ENCODE measurements around the gene LARP4B.
A peak's percentile ranks its signal among the peaks of the same experiment; 100 is the strongest.

LARP4B gene

GRCh38 chr10:807163-807957 lies 124.1 kb downstream of the LARP4B start:
- DNase-seq (ENCODE audit: low spot score), result no peak

GRCh38 chr10:806451-807162 lies 124.9 kb downstream of the LARP4B start:
- DNase-seq (ENCODE audit: low spot score), result no peak

GRCh38 chr10:805620-806305 lies 125.7 kb downstream of the LARP4B start:
- DNase-seq (ENCODE audit: low spot score), result no peak

- DNase-seq (ENCODE audit: low spot score), result no peak
These were observed 126.5 kb downstream of the LARP4B start for GRCh38 chr10:804787-805619.

GRCh38 chr10:804191-804781 lies 127.2 kb downstream of the LARP4B start:
- DNase-seq (ENCODE audit: low spot score), result no peak

- no peak for DNase-seq (ENCODE audit: low spot score)
These were observed 128.3 kb downstream of the LARP4B start for GRCh38 chr10:803041-803741.

GRCh38 chr10:802506-802905 lies 129.0 kb downstream of the LARP4B start:
- DNase-seq (ENCODE audit: low spot score), result no peak

GRCh38 chr10:797179-797578 lies 134.3 kb downstream of the LARP4B start:
- DNase-seq (ENCODE audit: low spot score), result no peak

- DNase-seq (ENCODE audit: low spot score), result no peak
These were observed 135.3 kb downstream of the LARP4B start for GRCh38 chr10:796233-796632.

- DNase-seq (ENCODE audit: low spot score), result peak; percentile 38
These were observed 137.0 kb downstream of the LARP4B start for GRCh38 chr10:794382-794956.

GRCh38 chr10:792792-793100 lies 138.8 kb downstream of the LARP4B start:
- DNase-seq (ENCODE audit: low spot score), result no peak

- no peak for DNase-seq (ENCODE audit: low spot score)
These were observed 139.3 kb downstream of the LARP4B start for GRCh38 chr10:792083-792791.

GRCh38 chr10:791639-792038 lies 139.9 kb downstream of the LARP4B start:
- no peak for DNase-seq (ENCODE audit: low spot score)

- DNase-seq (ENCODE audit: low spot score), result no peak
These were observed 140.5 kb downstream of the LARP4B start for GRCh38 chr10:790821-791551.

GRCh38 chr10:789831-790701 lies 141.4 kb downstream of the LARP4B start:
- no peak for DNase-seq (ENCODE audit: low spot score)

- DNase-seq (ENCODE audit: low spot score), result peak; percentile 69
These were observed 142.4 kb downstream of the LARP4B start for GRCh38 chr10:788796-789748.

- no peak for DNase-seq (ENCODE audit: low spot score)
These were observed 143.4 kb downstream of the LARP4B start for GRCh38 chr10:787933-788651.

Data from kidney tubule cell (primary cell).